ENCODE data around the gene TRANK1. TPM values are rescaled to one million over a fixed set of nuclear protein-coding genes. Genes with fewer than 3 reads are reported as not detected.
"Not testable (repeated sequence)": the region's sequence is repeated elsewhere in the genome, so short reads cannot be mapped to it uniquely, and the experiment has no call there.

The TRANK1 gene
- total and polyA plus RNA-seq, 2 of the 4 experiments (the other 2 are of a cell fraction), result 7.9 to 12.7 TPM

- H3K79me1 ChIP-seq (ENCODE audit: low read depth in 1 of 2, low read length in 2 of 2); ATAC-seq (ENCODE audit: low read depth); H3K4me2 ChIP-seq (ENCODE audit: low read depth, low read length); H3K9ac ChIP-seq (ENCODE audit: low read depth, low read length); H3K9me3 ChIP-seq (ENCODE audit: control insufficient read depth, insufficient read depth, low read length); H3K4me1 ChIP-seq (ENCODE audit: control insufficient read depth, insufficient read depth, low read length); BruUV-seq (replicated peaks); H2BK120ac ChIP-seq (ENCODE audit: low read depth, low read length); intact Hi-C loops (cut with micrococcal nuclease); H4K91ac ChIP-seq (ENCODE audit: insufficient read depth, low read depth, low read length); H3K27ac ChIP-seq (ENCODE audit: insufficient read depth, low read length); H3K4me3 ChIP-seq (ENCODE audit: insufficient read depth, low read depth, low read length); DNase-seq; H4K8ac ChIP-seq (ENCODE audit: low read depth in 2 of 2, low read length in 2 of 2); POLR2A ChIA-PET (ENCODE audit: unreplicated experiment); H2BK20ac ChIP-seq (ENCODE audit: low read depth, low read length); CTCF ChIA-PET; H3K14ac ChIP-seq (replicated peaks; ENCODE audit: low read depth, low read length); H2BK5ac ChIP-seq (ENCODE audit: low read depth, low read length, poor library complexity, severe bottlenecking); H3K4ac ChIP-seq (ENCODE audit: low read depth, low read length); H3K23ac ChIP-seq (ENCODE audit: low read depth, low read length); H3K36me3 ChIP-seq (ENCODE audit: control insufficient read depth, insufficient read depth, low read length); H2AK5ac ChIP-seq (ENCODE audit: low read depth, low read length); H4K20me1 ChIP-seq (ENCODE audit: insufficient read depth, low read length); H3K9me1 ChIP-seq (ENCODE audit: insufficient read depth, low read length); H3K18ac ChIP-seq (ENCODE audit: low read depth, low read length); H2AK9ac ChIP-seq (replicated peaks; ENCODE audit: low read depth, low read length, poor library complexity); H3K27me3 ChIP-seq (ENCODE audit: control insufficient read depth, insufficient read depth, low read length); in situ Hi-C loops (cut with MboI; ENCODE audit: low sequenced_read_pairs); H2BK15ac ChIP-seq (ENCODE audit: low read depth, low read length); H4K5ac ChIP-seq (ENCODE audit: low read depth, low read length); H2AFZ ChIP-seq (replicated peaks; ENCODE audit: low read length, poor library complexity); dilution Hi-C loops (cut with HindIII; ENCODE audit: low sequenced_read_pairs, unreplicated experiment); H3K56ac ChIP-seq (ENCODE audit: extremely low read depth, insufficient read depth, low read length): not testable (repeated sequence)
- no CpG with 5 or more reads among the region's 7 CpGs for WGBS, 2 experiments (ENCODE audit: extremely low coverage in 2 of 2, insufficient read length in 1 of 2)
Observed at GRCh38 chr3:36891097-36891496, 53.8 kb downstream of the TRANK1 start.

Measured in IMR-90 (cell line).